DMS79 treated with DMSO at 0.1 percent for 48 hours (cell line): ENCODE data around the gene KCNC1.
A peak's percentile ranks its signal among the peaks of the same experiment; 100 is the strongest.

Source experiments
- DNase-seq: peaks from one replicate; lab custom pipeline; 2025; lab: John Stamatoyannopoulos, UW

The KCNC1 gene

DNA sequence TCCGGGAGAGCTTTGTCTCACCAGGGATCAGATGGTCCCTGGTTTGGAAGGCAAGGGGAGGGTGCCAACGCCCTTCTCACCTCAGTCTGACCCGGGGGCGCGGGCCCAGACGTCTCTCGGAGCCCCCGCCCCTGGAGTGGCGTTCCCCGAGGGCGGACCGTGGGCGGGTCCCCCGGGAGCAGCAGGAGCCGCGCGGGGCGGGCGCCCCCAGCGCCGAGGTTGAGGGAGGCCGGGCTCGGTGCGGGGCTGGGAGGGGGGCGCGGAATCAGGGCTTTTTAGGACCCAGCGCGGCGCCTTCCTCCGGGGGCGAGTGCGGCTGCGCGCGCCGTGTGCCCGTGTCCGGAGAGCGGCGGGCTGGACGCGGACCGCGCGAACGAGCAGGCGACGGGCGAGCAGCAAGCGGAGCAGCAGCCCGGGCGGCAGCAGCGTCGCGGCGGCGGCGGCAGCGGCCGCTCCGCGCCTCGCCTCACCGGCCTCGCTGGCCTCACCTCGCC, at the start of gene KCNC1:
TSS of gene KCNC1 (plus strand) at position 364 of the 494 bp plus-strand sequence. CDS start 1,222 bp downstream, outside the sequence.
- DNase-seq, result peak; percentile 44

- DNase-seq, result peak; percentile 4
Measured at GRCh38 chr11:17686231-17686980, 48.2 kb upstream of the KCNC1 start.

GRCh38 chr11:17687946-17688670, 46.5 kb upstream of the KCNC1 start:
- DNase-seq, result no peak

DNA sequence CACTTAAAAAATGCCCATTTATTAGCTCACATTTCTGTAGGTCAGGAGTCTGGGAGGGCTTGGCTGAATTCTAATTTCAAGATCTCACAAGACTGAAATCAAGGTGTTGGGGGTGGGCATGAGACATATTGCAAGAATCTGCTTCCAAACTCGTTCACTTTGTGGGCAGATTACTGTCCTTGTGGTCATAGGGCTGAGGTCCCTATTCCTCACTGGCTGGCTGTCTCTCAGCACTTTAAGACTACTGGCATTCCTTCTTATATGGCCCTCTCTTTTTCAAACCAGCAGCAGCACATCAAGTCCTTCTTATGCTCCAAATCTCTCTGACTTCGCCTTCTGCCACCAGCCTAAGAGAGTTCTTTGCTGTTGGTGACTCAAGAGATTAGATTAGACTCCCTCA, 43.0 kb upstream of the KCNC1 start:
- no peak for DNase-seq

DNA sequence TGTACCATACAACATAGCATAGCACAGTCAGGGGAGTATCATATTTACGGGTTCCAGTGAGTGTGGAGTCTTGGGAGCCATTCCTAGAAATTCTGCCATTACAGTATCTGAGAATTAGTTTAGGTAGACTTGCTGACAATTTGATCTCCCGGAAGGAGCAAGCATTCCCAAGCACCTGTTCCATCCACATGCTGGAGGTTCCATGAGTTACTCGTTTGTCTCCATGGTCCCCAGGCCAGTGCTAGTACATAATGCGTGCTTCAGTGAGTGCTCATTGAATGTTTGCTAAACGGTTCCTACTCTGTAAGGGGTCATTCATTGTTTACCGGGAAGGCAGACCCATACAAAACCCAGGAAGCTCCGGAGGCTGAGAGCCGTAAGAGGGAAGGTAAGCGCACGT, 42.6 kb upstream of the KCNC1 start:
- DNase-seq, result no peak

GRCh38 chr11:17692931-17693330, 41.6 kb upstream of the KCNC1 start:
- DNase-seq, result no peak

DNA sequence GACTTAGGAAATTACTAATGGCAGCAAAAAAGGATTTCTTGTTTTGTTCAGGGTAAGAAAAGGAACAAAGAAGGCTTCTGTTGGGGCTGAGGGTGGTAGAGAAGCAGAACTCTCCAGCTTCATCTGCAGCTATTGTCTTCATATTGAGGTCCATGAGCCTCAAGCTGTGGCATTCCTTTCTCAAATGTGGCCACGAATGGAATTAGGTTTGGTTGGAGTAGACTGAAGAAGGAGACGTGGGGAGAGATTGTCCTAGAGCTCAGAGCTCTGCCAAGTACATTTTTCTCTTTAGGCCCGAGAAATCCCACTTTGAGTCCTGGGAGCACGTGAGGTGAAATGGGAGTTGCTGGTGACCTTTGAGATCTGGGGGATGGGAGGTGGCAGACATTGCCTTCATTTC, 41.0 kb upstream of the KCNC1 start:
- no peak for DNase-seq

- no peak for DNase-seq
Measured at GRCh38 chr11:17694494-17695110, 40.0 kb upstream of the KCNC1 start.

DNA sequence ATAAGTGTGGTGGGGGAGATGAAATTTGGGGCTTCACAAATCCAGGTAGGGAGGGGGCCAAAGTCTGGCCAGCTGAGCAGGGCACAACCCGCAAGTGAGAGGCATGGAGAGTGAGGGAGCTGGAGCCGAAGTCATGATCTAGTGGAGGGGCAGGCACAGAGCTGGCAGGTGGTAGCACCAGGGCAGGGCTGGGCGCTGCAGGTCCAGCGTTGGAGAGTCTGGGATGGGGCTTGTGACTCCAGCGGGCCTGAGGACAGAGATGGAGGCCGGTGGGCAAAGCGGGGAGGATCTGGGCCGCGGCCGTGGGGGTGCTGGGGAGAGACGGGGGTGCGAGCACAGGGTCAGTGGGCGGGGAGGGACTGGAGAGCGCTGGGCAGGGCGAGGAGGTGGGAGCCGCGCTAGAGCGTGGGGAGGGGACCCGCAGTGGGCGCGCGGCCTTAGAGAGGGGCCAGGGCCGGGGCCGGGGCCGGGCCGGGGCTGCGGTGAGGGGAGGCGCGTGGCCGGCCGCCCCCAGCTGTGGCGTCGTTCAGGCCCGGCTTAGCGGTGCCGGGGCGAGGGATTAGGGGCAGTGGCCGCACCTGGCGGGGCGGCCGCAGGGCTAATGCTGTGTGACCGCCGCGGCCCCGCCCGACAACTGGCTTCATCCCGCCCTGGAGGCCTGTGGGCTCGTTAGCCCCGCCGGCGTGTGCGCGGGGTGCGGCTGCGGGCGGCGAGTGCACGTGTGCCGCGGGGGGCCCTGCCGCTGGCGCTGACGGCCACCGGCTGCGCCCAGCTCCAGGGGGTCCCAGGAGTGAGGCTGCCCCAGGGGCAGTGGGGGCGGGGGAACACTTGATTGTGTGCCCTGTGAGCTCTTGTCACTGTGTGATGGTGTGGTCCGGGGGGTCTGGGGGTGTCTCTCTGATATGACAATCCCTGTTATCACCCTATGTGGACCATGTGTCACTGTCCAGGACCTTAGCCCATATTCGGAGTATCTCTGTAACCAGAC, 38.8 kb upstream of the KCNC1 start:
- DNase-seq, result no peak

DNA sequence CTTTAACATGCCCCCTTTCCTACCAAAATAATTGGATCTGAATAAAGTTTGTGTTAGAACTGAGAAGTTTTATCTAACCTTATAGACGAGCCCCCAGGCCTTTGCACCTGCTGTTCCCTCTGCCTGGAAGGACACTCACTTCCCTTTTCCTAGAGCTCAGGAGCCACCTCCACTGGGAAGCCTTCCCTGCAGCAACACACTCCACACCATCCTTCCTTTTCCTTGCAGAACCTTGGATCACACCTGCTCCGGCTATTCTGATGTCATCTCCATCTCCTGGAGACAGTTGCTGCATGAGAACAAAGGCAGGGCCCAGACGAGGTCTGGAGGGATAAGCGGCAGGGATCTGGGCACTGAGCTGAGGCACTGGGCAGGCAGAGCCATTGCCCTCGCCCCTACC, 37.8 kb upstream of the KCNC1 start:
- no peak for DNase-seq

- DNase-seq, result no peak
Measured at GRCh38 chr11:17697175-17697949, 37.2 kb upstream of the KCNC1 start.

DNA sequence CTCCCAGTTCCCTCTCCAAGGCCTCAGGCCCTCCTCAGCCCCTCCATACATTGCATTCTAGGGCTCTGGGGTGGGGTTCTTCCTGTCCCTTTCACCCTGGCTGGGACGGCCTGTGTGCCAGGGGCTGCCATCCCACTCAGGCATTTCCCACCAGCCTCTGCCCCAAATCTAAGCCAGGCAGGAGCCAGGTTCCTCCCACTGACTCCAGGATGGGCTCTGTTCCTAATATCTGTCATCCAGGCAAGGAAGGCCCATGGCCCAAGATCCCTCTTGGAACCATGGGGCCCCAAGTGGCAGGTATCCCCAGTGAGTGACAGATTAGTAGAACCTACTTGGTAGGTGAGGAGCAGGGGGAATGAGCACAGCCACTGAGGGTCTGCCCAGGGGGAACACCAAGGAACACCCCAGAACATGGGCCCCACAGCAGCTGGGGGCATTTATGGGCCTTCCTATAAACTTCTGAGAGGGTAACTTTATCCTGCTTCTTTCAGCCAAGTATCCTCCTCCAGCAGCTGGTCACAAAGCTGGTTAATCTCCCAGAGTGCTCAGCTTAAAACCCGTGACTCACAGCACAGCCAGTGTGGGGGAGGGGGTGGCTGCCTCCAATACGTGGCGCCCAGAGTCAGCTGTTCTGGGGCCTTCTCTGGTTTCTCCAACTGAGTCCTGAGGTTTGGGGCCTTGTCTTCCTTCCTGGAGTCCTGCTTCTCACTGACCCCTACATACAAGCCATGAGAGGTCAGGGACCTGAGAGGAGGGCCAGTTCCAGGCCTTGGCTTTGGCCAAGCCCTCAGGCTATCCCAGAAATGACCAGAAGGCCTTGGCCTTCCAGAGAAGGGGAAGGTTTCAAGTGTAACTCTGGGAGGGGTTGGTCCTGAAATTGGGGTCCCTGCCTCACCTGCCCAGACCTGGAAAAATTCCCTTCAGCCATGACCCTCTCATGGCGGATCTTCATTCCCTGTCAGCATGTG, 35.1 kb upstream of the KCNC1 start:
- DNase-seq, result no peak

DNA sequence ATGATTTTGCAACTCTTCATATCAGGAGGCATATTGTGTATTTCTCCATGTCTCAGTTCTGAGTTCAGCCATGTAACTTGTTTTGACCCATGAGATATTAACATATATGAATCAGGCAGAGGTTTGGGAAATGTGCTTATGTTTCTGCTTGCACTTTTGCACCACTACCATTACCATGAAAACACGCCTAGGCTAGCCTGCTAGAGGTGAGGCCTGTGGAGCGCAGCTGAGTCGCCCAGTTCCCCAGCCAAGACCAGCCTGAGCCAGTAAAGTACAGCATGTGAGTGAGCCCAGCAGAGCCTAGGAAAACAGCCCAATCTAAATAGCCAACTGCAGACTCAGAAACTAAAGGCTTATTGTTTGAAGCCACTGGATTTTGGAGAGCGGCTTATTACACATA, 33.6 kb upstream of the KCNC1 start:
- DNase-seq, result no peak

DNA sequence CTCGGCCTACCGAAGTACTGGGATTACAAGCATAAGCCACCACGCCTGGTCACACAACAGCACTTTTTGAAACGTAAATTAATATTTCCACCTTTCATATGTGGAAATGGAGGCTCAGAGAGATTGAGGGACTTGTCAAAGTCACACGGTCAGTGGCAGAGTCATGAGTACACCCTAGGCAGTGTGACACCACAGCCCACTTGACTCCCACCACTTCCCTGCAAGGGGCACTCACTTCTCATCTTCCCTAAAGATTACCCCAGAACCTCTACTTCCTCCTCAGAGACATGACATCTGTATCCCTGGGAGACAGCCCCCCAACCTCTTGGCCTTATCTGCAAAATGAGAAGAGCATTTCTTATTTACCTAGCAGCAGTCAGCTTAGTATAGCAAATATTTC, 31.7 kb upstream of the KCNC1 start:
- no peak for DNase-seq

DNA sequence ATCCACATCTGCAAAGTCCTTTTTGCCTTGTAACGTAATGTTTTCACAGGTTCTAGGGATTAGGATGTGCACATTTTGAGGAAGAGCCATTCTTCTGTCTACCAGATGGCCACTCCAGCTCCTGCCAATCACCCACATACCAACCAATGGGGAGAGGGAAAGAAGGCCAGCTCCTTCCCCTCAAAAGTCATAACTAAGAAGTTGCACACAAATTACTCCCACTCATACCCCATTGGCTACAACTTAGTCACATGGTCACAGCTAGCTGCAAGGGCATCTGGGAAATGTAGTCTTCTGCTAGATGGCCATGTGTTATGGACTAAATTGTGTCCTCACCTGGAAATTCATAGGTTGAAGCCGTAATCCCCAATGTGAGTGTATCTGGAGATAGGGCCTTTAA, 30.6 kb upstream of the KCNC1 start:
- no peak for DNase-seq

DNA sequence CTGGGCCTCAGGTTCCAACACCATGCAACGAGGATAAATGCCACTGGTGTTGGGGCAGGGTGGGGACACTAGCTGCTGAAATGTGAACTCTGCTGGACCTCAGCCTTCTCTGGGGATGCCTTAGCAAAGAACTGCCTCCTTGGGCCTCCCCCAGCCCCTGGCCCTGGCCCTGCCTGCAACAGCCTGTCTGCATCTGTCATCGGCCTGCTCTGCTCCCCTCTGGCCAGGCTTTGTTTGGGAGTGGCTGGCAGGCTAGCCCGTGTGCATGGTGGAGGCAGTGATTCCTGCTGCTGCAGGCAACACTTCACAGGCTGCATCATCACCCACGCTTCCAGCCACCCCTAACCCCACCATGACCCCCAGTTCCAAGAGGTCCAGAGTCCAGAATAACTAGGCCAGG, 26.8 kb upstream of the KCNC1 start:
- no peak for DNase-seq

- no peak for DNase-seq
Measured at GRCh38 chr11:17711836-17712235, 22.7 kb upstream of the KCNC1 start.

- no peak for DNase-seq
Measured at GRCh38 chr11:17713851-17714250, 20.7 kb upstream of the KCNC1 start.

GRCh38 chr11:17714356-17714854, 20.2 kb upstream of the KCNC1 start:
- DNase-seq, result no peak

DNA sequence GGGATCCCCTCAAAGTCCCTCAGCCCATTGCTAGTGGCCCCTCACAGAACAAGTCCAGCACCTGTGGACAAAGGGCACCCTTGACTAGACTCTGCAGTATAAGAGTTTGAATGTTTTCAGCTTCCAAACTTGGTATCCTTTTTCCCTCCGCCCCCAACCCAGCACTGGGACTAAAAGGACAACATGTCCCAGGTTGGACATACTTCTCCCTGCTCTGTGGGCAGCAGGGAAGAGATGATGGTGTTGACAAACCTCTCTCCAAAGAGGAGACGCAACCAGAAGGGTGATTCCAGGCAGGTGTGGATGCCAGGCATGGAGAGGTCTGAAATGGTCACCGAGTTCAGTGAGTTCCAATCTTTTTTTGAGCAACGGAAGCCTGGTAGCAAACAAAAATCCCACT, 19.7 kb upstream of the KCNC1 start:
- DNase-seq, result no peak
